Left renal cortex interstitium (tissue), 4 donors: ENCODE results near the gene INF2. TPM values are rescaled to one million over a fixed set of nuclear protein-coding genes. Genes with fewer than 3 reads are reported as not detected.

Source experiments
- DNase-seq, 4 donors: peaks; one replicate each; pipeline ENCODE4 v3.0.0-alpha.2; 2013; ENCODE audit warnings: low read depth in 4 of 4, low spot score in 2 of 4, missing footprints in 1 of 4
- polyA plus RNA-seq, 4 donors: library from polyadenylated mRNA; unstranded; fragments of 120-200 nt; gene quantifications; one replicate each; pipeline ENCODE4 v1.2.1, GENCODE V29; 2013; ENCODE audit not compliant: insufficient read length in 4 of 4

INF2 gene
- polyA plus RNA-seq, 4 donors = 34.1 to 73.9 (median 64.7) TPM

DNA sequence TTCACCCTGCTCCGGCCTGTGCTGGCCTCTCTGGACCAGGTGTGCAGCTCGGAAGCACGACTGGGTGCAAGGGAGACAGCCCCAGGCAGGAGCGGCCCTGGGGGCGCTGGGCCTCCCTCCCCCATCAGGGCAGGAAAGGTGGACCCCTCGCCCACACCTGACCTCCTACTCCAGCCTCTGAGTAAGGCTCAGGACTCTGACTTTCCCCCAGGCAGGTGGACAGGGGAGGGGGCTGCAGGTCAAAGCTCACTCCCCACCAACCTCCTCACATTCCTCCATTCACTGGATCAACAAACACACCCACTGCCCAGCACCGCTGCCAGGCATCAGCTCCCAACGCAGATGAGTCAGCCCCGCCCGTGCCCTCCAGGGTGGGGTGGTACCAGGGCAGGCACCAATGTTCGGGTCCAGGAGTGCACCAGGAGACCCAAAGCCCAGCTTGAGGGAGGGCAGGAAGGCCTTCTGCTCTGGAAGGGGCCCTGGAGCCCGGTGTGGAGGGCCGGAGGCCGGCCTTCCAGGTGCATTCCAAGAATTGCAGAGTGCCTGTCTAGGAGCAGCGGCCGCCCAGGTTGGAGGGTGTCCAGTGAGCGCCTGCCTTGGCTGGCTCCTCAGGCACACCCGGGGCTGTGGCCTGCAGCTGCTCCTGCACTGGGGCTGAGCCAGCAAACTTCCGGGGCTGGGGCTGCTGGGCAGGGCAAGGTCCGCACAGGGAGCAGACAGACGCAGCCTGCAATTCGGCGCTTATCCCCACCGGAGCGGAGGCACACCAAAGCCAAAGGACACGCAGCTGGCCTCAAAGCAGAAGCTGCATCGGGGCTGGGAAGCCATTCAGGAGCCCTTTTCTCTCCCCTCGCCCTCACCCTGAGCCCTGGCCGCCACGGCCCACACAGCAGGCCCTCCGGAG is 1.6 kb upstream of the INF2 start:
- DNase-seq = no peak

DNA sequence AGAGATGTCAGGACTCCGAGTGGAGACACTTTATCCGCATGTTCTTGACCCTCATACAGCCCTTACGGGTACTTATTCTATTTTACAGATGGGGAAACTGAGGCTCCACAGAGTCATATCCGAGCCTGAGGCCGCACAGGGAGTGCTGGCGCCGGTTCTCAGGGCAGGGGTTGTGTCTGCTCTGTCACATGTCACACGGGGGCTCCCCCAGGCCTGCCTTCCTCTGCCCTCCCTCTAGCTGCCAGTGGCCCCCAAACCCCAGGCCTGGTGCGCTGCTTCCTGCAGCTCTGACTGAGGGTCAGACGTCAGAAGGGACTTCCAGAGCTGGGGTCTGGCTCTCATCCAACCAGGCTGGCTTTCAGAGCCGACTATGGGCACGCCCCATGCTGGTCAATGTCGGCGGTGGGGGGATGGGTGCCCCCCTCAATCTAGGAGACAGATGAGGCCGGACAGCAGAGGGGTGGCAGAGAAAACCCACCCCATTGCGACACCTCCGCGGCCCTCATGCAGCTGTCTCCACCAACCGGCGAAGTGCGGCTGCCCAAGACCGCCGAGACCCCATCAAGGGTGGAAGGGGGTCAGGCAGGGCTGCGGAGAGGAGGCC is 811 bp upstream of the INF2 start:
- no peak for DNase-seq

DNA sequence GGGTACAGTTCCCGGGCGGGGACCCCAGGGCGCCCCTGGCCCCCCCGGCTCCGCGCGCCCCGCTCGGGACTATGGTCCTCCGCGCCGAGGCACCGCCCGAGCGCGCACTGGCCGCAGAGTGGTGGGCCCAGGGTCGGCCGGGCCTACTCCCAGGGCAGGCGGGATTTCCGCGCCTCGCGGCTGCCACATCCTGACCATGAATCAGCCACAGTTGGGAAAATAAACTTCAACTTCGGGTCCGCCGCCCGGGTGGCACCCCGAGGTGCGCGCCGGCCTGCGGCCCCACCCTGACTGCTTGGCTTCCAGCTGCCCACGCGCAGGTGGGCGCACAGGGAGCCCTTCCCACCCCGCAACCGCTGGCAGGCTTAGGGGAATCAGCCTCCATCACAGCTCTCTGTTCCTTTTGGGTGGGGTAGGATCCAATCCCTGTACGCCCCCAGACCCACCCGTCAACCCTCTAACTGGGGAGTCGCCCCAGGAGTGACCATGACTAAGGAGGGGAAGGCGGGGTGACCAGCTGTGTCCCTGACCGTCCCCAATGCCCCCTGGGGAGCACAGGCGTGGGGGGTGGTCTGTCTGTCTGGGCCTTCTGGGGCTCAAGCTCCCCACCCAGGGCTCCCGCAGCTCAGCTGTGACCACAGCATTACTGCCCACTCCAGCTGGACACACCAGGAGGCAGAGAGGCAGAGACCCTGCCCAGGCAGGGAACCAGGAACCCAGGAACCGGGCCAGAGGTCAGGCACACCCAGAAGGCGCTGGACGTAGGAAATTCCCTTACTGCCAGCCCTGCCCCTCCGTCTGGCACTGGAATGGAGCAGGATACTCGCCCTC is 678 bp downstream of the INF2 start:
- DNase-seq = no peak

DNA sequence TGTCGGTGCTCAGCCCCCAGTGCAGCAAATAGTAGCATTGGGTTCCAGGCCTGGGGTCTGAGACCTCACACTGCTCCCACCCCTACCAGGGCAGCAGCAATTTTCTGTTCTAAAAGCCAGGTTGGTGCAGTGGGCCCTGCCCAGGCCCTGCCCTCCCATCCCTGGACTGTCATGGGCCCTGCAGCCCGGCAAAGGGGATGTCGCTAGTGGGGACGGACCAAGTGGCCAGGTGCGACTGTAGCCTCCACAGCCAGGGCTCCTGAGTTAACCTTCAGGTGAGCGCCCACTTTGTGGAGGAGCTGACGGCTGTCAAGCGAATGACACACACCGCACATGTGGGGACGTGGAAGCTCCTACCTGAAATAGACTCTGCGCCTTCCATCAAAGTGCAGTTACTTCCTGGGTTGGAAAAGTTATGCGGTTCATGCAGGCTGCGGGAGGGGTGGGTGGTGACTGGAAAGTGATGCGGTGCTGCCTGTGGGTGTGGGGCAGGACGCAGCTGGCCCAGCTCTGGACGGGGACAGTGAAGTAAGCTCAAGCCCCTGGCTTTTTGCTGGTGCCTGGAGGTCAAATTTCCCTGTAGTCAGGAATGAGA is 1.5 kb downstream of the INF2 start:
- no peak for DNase-seq

DNA sequence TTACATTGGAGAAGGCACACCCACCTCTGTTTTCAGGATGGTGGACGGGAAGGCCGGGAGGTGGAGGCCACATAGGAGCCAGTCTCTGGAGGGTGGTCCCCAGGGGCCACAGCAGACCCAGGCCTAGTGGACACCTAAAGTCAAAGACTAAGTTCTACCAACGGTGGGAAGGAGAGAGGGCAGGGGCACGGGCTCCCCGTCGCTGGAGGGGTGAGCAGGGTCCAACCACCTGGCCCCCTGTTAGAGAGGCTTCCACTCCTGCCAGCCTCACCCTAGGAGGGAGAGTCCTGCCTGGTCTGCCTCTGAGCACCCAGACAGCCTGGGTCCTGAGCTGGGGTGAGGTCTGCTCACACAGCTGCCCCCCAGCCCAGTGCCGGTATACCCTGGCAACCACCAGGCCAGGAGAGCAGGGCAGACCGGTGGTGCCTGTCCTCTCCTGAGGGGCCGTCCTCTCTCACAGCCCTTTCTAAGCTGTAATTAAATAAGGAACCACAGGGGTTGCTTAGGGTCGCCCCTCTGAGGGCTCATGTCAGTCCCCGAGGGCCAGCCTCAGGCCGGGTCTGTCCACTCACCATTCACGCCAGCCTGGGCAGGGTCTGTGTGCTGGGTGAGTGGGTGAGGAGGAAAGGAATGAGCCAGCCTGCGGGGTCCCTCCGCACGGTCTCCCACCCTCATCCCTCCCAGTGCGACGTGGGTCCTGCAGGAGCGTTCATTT is 2.3 kb downstream of the INF2 start:
- DNase-seq = no peak

DNA sequence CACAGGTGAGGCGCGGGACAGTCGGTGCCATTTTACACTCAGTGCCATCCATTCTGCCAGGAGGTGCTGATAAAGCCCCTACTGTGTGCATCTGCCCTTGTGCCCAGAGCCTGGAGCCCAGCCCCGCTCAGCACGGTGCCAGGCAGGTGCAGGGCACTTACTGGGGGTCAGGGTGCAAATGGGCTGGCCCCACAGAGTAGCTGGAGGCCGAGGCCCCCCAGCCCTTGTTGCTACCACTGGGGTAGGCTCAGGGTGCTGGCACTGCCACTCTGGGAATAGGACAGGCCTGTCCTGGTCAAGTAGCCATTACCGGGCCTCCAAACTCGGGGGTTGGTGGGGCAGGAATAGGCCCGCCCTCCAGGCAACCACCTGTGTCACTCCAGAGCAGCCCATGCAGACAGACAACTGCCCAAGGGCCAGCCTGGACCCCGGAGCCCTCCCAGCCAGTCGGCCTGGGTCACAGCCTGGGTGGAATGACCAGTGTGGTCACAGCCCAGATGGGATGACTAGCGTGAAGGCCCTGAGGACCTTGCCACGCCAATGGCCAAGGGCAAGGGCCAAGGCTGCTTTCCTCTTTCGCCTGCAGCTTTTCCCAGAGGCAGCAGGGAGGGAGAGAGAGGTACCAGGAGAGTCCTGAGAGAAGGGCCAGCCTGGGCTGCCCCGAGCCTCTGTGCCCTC is 3.0 kb downstream of the INF2 start:
- no peak for DNase-seq

DNA sequence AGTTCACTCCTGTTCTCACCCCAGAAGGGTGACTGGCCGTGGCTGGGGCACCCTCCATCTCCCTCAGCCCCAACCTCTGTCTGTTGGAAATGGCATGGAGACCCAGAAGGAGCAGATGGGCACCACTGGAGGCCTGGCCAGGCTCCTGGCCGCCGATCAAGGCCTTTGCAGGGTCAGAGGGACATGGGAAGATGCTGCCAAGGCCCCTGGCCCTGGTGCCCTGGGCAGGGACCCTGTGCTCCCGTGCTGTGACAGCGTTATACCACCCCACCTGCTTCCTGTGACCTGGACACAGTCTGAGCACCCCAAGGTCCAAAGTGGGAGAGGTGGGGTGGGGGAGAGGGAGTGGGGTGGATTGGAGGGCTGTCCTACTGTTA is 3.5 kb downstream of the INF2 start:
- DNase-seq = no peak

DNA sequence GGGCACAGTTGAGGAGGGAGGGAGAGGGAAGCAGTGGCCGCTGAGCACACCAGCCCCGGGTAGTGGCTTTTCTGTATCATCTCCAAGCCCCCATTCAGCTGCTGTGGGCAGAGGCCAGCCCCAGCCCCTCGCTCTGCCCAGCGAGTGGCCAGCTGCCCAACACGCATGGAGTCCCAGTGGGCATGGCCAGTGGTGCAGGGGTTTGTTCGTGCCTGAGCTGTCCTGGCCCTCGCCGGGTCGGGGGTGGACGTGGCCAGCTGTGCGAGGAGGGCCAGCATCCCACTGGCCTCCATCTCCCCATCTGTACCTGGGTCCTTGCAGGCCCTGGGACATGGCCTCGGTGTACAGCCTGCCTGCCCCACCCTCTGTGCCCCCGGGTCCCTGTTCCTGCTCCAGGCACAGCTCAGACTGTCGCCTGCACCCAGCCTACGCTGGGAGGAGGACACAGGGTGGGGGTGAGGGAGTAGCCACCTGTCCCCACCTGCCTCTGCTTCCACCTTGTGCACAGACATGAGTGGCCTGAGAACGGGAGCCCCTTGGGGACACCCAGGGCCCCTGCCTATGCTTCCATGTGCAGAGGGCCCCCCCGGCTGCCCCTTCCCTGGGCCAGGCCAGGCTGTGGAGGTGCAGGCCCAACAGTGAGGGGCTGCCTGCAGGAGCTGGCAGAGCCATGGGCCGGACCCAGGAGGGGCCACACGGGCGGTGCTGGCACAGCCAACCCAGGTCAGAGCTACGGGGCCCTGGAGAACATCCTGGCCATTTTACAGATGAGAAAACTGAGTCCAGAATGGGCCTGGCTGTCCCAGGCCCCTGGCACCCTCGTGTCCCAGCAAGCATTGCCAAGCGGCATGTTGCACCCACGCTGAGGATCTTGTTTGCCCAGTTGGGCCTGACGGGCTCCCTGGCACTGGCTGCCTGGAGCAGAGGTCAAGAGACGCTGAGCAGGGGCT is 4.3 kb downstream of the INF2 start:
- no peak for DNase-seq

DNA sequence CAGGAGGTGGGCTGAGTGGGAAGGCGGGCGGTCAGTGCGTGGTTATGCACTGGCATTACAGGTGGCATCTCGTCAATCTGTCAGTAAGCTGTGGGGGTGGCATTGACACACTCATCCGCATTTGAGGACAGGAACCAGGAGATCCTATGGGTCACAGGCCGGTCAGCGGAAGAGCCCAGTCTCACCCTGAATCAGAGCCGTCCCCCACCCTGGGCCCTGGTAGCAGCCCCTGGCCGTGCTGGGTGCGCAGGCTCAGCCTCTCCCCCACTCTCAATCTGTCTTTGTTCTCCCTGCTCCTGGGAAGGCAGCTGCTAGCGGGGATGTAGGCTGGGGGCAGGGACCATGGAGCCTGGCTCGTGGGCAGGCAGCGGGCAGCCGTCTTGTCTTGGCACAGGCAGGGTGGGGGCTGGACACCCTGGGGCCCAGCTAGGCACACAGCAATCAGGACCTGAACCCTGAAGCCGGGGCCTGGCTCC is 5.1 kb downstream of the INF2 start:
- DNase-seq = no peak

DNA sequence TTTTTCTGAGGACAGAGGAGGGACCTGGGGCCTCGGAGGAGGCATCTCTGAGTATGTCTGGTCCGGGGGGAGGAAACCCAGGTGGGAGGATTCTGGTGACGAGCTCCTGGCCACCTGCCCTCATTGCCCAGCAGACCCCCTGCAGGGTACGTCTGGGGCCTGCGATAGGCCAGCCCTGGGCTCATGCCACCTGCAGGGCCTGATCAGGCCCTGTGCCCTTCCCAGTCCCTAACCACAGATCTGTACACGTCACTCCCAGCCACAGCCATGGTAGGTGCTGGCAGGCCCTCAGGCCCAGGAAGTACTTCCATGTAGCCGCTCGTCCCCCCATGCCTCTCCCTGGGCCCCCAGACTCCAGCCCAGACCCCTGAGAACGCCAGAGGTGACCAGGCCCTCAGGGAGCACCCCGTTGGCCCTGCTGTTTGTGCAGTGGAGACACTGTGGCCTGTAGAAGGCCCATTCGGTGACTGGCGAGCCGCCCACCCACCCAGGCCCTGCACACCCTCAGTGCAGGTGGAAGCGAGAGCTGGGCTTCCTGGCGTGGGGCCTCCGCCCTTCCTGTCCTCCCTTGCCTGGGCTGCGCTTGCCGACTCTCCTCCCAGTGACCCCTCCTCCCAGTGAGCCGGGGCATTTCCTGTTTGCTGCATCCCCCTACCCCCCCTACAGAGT is 5.7 kb downstream of the INF2 start:
- no peak for DNase-seq

DNA sequence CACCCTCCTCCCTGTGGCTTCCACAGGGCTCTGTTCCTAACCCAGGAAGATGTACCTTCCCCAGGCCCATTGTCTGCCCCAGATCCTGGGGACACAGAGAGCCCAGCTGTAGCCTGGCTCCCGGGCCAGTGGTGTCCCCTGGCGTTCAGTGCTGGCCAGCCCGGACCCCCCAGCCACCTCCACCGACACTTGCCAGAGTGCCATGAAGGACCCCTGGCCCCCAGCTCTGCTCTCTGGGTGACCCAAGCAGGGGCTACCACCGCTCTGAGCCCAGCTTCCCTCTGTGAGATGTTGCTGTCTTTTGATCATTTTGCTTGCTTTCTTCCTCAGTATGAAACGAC is 6.2 kb downstream of the INF2 start:
- DNase-seq = no peak

DNA sequence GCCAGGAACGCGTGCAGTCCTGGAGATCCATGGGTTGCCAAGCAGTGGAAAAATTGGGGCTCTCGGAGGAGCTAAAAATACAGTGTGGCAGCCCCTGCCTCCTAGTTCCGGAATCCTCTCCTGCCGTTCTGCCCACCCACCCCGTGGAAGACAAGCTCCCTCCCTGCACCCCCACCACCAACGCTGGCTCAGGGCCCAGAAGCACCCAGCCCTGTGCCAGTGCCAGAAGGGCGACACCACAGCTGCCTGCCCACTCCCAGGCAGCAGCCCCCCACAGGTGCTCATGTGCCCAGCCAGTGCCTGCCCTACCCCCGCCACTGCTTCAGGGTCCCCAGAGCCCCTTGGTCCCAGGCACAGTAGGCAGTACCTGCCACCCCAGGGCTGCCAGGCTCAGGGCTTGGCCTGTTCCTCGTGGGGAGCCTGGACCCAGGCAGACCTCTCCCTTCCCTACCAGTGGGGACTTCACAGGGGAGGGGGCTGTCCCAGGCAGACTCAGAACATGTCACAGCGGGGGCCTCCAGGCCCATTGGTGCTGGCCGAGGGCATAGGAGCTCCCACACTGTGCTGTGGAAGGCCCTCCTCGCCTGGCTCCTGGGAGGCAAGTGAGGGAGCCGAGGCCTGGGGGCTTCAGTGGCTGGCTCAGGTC is 7.4 kb downstream of the INF2 start:
- no peak for DNase-seq

DNA sequence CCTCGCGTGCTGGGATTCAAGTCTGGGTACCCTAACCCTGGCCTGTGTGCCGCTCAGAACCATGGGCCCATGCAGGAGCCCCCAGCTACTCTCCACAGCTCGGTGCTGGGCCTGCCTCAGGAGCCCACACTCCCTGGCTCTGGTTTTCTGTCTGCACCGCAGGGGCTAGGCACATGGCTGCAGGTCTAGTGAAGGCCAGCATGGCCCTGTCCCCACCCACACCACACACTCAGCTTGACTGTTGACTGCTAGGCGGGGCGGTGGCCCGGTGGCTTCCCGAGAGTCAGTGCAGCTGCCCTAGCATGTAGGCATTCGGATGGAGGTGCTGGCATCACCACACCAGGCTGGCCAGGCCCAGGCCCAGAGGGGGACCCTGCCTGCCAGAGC is 7.9 kb downstream of the INF2 start:
- no peak for DNase-seq

DNA sequence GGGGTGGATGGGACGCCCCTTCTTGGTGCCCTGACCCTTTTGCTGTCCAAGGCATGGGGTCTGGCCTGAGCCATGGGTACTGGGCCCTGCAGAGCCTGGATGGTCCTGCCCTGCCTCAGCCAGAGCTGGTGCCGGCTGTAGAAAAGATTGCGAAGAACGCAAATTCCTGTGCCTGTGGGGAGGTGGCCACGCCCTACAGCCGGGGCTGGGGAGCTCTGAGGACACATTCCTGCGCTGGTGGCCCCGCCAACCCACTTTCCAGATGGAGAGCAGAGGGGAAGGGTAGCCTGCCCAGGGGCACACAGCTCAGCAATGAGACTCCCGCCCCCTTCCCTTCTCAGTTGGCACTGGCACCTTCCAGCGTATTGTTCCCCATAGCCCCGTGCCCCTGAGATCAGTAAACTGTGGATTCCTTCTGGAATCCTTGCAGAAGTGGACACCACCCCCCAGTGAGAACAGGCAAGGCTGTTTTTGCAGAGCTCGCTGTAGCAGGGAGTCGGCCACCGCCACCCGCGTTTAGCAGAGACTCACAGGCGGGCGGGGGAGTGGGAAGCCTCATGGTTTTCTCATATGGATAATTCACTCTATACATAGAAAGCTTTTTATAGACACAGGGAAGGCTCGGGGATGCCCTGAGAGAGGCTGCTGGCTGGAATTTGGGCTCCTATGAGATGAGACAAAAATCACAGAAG is 8.6 kb downstream of the INF2 start:
- no peak for DNase-seq

DNA sequence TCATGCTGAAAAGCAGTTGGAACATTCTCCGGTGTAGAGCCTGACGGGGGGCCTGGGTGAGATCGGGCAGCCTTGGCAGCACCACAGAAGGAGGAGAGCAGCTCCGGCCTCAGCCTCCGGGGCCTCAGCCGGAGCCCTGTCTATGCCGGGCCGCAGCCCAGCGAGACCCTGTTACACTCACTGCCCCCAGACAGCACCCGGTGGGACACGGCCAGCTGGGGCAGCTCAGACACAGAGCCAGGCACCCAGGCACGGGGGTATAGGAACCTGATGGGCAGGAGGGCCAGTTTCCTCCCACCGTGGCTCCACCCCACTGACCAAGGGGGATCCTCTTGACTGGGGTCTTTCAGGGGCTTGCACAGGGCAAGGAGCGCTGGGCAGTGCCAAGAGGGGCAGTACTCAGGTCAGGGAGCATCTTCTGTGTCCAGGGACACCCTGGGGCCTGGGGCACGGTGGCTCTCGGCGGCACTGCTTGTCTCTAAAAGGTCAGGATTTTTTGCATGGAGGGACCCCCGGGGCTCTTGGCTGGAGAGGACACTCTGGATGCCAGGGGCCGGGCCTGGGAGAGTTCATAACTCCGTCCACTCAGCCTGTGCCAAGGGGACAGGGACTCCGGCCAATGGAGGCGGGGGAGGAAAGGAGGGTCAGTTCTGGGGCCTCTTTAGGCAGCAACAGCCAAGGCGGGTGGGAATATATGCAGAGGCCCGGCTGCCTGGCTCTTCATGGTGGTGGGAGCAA is 9.4 kb downstream of the INF2 start:
- no peak for DNase-seq

DNA sequence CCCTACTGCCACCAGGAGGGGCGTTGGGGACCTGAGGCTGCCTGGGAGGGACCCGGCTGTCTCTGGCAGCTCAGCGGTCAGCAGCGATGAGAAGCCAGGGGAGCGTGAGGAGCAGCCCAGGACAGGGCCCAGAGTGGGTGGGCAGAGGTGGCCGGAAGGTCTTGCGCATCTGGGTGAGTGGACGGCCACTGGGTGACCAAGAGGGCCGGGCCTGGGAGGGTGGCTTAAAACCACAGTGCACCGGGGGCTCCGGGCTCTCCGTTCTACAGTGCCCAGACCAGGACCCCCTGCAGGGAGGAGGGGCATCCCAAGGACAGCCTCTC is 10.0 kb downstream of the INF2 start:
- no peak for DNase-seq

DNA sequence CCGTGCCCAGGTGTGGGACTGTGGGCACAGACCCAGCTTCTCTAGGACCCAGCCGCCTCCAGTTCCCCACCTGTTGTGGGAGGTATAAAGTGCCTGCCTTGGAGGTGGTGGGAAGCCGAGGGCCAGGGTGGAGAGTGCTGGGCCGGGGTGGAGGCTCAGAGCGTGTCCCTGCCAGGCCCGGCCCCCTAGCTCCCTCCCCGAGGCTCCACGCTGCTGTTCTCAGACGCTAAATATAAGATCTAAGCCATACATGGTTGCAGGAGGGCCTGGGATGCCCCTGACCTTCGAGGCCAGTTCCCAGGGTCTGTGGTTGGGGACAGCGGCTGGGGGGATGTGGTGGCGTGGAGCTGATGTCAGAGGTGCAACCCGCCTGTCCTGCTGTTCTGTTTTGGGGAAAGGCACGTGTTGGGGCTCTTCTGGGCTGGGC is 10.8 kb downstream of the INF2 start:
- DNase-seq = no peak
